ENCODE results near the gene CTNNA2.

Gene CTNNA2

DNA sequence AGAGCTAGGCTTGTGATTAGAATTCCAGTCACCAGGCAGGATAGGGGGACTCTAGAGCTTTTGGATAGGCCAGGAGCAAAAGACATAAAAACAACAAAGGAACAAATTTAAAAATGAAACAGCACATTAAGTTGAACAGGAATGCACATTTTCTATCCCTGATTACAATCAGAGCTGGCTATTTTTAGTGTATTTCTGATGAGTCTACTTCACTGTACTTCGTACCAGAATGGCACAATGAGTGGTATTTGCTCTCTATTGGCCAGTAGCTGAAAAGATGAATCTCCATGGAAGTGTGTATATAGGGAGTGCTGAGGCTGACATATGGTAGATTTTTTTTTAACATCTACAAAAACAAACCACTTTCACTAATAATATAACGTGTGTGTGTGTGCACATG lies 825.9 kb downstream of the CTNNA2 start:
- no peaks in the 10 kb centered on the region for H3K4me1 ChIP-seq (ENCODE audit: control insufficient read depth in 2 of 2, insufficient read depth in 2 of 2, low read length in 2 of 2)
- no peak overlapping the region for H3K27ac ChIP-seq (ENCODE audit: low read depth in 2 of 2, low read length in 2 of 2)
- no peaks in the 10 kb centered on the region for H3K27me3 ChIP-seq (ENCODE audit: control insufficient read depth in 2 of 2, insufficient read depth in 2 of 2, low read length in 2 of 2)
- no peaks in the 10 kb centered on the region for H3K9me3 ChIP-seq (ENCODE audit: control insufficient read depth in 2 of 2, low read length in 2 of 2)
- H3K4me3 ChIP-seq (ENCODE audit: low read length in 2 of 2), result no peak overlapping the region
- H3K9ac ChIP-seq (ENCODE audit: low read depth in 1 of 2, low read length in 2 of 2), result no peak overlapping the region
- H3K36me3 ChIP-seq (ENCODE audit: control insufficient read depth in 2 of 2, insufficient read depth in 2 of 2, low read length in 2 of 2), result no peaks in the 10 kb centered on the region

DNA sequence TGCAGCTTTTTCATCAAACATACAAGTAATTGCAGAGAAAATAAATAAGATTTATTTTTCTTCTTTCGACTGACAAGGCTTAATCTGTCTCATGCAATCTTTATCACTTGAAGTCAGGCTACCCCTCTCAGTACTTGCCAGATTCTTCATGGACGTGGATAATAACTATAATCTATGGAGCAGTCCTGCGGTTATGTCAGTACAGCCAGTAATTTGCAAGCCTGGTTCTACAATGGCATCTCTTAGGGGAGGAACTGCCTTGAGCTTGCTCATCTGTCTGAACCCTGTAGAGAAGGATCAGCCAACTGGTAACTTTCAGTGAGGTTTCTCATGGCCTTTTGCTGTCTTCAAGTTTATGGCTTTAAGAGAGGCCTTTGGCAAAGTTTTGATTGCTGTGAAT lies 827.2 kb downstream of the CTNNA2 start:
- Histone ChIP-seq H3K9me3 (ENCODE audit: control insufficient read depth in 2 of 2, low read length in 2 of 2) (no peaks in the 10 kb centered on the region), H3K9ac (ENCODE audit: low read depth in 1 of 2, low read length in 2 of 2) (no peak overlapping the region), H3K4me1 (ENCODE audit: control insufficient read depth in 2 of 2, insufficient read depth in 2 of 2, low read length in 2 of 2) (no peaks in the 10 kb centered on the region), H3K4me3 (ENCODE audit: low read length in 2 of 2) (no peak overlapping the region), H3K27ac (ENCODE audit: low read depth in 2 of 2, low read length in 2 of 2) (no peak overlapping the region), H3K27me3 (ENCODE audit: control insufficient read depth in 2 of 2, insufficient read depth in 2 of 2, low read length in 2 of 2) (no peaks in the 10 kb centered on the region), H3K36me3 (ENCODE audit: control insufficient read depth in 2 of 2, insufficient read depth in 2 of 2, low read length in 2 of 2) (no peaks in the 10 kb centered on the region)

DNA sequence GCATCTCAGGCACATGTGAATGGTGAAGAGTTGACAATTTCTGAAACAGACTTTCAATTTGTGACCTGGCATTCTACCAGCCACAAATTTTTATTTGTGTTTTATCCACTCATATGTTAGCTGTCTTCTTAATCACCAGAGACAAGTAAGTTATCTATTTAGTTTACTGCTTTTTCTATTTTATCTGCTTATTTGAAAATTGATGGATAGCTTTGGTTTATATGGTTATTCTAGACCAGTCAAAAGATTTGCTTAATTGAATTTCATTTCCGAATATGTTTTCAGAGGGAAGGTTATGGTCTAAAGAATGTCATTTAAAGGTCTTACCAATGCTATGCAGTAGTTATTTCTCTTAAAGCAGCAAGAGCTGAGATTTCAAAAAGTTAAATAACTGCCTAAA lies 835.2 kb downstream of the CTNNA2 start:
- H3K27ac ChIP-seq (ENCODE audit: low read depth in 2 of 2, low read length in 2 of 2), result no peak overlapping the region
- no peaks in the 10 kb centered on the region for H3K27me3 ChIP-seq (ENCODE audit: control insufficient read depth in 2 of 2, insufficient read depth in 2 of 2, low read length in 2 of 2)
- H3K36me3 ChIP-seq (ENCODE audit: control insufficient read depth in 2 of 2, insufficient read depth in 2 of 2, low read length in 2 of 2), result no peaks in the 10 kb centered on the region
- H3K9ac ChIP-seq (ENCODE audit: low read depth in 1 of 2, low read length in 2 of 2), result no peak overlapping the region
- H3K4me3 ChIP-seq (ENCODE audit: low read length in 2 of 2), result no peak overlapping the region
- H3K4me1 ChIP-seq (ENCODE audit: control insufficient read depth in 2 of 2, insufficient read depth in 2 of 2, low read length in 2 of 2), result no peaks in the 10 kb centered on the region
- H3K9me3 ChIP-seq (ENCODE audit: control insufficient read depth in 2 of 2, low read length in 2 of 2), result no peaks in the 10 kb centered on the region

DNA sequence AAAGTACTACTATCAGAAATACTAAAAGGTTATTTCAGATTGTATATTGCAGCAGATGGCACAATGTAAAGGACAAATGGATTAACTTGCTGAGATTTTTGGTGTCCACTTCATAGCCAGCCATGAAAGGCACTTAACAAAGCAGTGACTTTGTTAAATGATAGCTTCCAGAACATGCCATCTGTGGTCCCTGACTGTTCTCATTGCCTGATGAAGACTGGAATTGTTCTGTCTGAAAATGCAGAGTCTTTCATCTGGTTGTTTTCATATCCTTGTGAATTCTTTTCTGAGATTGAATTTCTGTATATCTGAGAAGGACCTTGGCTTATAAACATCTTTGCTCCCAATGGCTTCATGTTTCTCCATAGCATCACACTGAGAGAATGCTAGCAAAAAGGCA lies 836.1 kb downstream of the CTNNA2 start:
- no peaks in the 10 kb centered on the region for H3K9me3 ChIP-seq (ENCODE audit: control insufficient read depth in 2 of 2, low read length in 2 of 2)
- H3K4me3 ChIP-seq (ENCODE audit: low read length in 2 of 2), result no peak overlapping the region
- H3K27me3 ChIP-seq (ENCODE audit: control insufficient read depth in 2 of 2, insufficient read depth in 2 of 2, low read length in 2 of 2), result no peaks in the 10 kb centered on the region
- no peak overlapping the region for H3K9ac ChIP-seq (ENCODE audit: low read depth in 1 of 2, low read length in 2 of 2)
- no peaks in the 10 kb centered on the region for H3K36me3 ChIP-seq (ENCODE audit: control insufficient read depth in 2 of 2, insufficient read depth in 2 of 2, low read length in 2 of 2)
- no peaks in the 10 kb centered on the region for H3K4me1 ChIP-seq (ENCODE audit: control insufficient read depth in 2 of 2, insufficient read depth in 2 of 2, low read length in 2 of 2)
- H3K27ac ChIP-seq (ENCODE audit: low read depth in 2 of 2, low read length in 2 of 2), result no peak overlapping the region

DNA sequence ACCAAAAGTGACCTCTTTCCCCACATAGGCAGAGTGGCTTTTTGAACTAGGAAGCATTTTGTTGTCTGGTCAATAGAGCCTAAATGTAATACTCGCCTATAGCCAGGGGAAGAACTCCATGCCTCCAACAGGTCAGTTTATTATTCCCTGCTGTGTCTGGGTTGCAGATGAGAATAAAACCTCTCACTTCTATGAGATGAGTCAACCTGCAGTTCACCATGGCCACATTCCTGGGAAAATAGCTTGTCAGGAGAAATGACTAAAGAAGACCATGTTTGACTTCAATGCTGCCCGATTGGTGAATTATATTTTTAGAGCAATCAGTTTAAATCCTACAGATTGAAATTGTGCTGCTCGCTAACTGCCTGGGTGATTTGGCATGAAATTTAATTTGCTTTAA lies 838.4 kb downstream of the CTNNA2 start:
- H3K9me3 ChIP-seq (ENCODE audit: control insufficient read depth in 2 of 2, low read length in 2 of 2), result no peaks in the 10 kb centered on the region
- no peak overlapping the region for H3K9ac ChIP-seq (ENCODE audit: low read depth in 1 of 2, low read length in 2 of 2)
- H3K36me3 ChIP-seq (ENCODE audit: control insufficient read depth in 2 of 2, insufficient read depth in 2 of 2, low read length in 2 of 2), result no peaks in the 10 kb centered on the region
- no peaks in the 10 kb centered on the region for H3K27me3 ChIP-seq (ENCODE audit: control insufficient read depth in 2 of 2, insufficient read depth in 2 of 2, low read length in 2 of 2)
- no peak overlapping the region for H3K27ac ChIP-seq (ENCODE audit: low read depth in 2 of 2, low read length in 2 of 2)
- H3K4me3 ChIP-seq (ENCODE audit: low read length in 2 of 2), result no peak overlapping the region
- H3K4me1 ChIP-seq (ENCODE audit: control insufficient read depth in 2 of 2, insufficient read depth in 2 of 2, low read length in 2 of 2), result no peaks in the 10 kb centered on the region

DNA sequence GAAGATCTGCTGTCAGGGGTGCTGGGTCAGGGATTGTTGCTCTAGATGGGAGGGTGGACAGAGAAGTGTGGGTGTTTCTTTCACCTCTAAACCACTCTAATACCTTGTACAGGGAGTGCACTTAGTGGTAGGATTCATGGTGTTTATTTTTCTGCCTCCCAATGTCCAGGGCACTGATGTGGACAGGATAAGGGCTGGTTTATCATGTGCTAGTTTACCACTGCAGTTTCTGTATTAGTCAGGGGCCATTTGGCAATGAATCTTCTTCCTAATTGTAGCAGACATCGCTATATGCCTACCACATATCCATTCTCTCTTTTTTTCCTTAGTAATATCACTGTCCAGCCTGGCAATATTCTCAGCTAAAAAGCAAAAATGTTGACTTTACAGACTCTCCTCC lies 842.0 kb downstream of the CTNNA2 start:
- H3K9me3 ChIP-seq (ENCODE audit: control insufficient read depth in 2 of 2, low read length in 2 of 2), result no peaks in the 10 kb centered on the region
- no peak overlapping the region for H3K4me3 ChIP-seq (ENCODE audit: low read length in 2 of 2)
- H3K9ac ChIP-seq (ENCODE audit: low read depth in 1 of 2, low read length in 2 of 2), result no peak overlapping the region
- H3K27me3 ChIP-seq (ENCODE audit: control insufficient read depth in 2 of 2, insufficient read depth in 2 of 2, low read length in 2 of 2), result no peaks in the 10 kb centered on the region
- no peaks in the 10 kb centered on the region for H3K4me1 ChIP-seq (ENCODE audit: control insufficient read depth in 2 of 2, insufficient read depth in 2 of 2, low read length in 2 of 2)
- no peaks in the 10 kb centered on the region for H3K36me3 ChIP-seq (ENCODE audit: control insufficient read depth in 2 of 2, insufficient read depth in 2 of 2, low read length in 2 of 2)
- H3K27ac ChIP-seq (ENCODE audit: low read depth in 2 of 2, low read length in 2 of 2), result no peak overlapping the region

DNA sequence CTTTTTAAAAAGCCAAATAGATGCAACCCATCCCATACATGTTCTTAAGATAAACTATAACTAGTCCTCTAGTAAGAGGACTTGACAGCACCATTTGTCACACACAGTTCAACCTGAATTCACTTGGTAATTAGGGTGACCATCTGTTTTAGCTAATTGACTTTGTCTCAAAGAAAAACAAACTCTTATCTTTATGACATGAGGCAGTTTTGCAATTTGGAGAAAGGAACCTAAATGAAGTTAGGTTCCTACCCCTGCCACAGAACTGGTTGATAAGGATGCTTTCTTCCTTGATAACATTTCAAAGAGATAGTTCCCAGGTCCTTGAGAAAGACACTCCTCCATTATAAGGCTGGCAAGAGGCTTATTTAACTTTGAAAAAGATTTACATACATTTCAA lies 849.1 kb downstream of the CTNNA2 start:
- Histone ChIP-seq H3K27me3 (ENCODE audit: control insufficient read depth in 2 of 2, insufficient read depth in 2 of 2, low read length in 2 of 2) (no peaks in the 10 kb centered on the region), H3K9me3 (ENCODE audit: control insufficient read depth in 2 of 2, low read length in 2 of 2) (no peaks in the 10 kb centered on the region), H3K4me1 (ENCODE audit: control insufficient read depth in 2 of 2, insufficient read depth in 2 of 2, low read length in 2 of 2) (no peaks in the 10 kb centered on the region), H3K4me3 (ENCODE audit: low read length in 2 of 2) (no peak overlapping the region), H3K27ac (ENCODE audit: low read depth in 2 of 2, low read length in 2 of 2) (no peak overlapping the region), H3K9ac (ENCODE audit: low read depth in 1 of 2, low read length in 2 of 2) (no peak overlapping the region), H3K36me3 (ENCODE audit: control insufficient read depth in 2 of 2, insufficient read depth in 2 of 2, low read length in 2 of 2) (no peaks in the 10 kb centered on the region)

DNA sequence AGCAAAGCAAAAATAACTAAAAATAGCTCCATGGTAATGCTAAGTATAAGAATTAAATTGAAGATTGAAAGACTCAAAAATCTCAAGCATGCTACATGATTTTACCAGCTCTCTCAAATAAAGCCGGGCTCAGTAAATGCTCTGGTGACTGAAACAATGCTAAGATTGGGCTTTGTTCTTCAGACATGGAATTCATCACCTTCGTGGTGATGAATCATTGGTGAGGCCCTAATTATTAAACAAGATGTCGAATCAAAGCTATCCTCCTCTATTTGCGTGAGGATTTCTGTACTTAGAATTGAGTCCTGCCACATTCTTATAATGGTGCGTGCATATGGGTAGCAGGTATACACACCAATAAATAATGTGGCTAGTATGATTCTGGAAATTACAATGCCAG lies 850.5 kb downstream of the CTNNA2 start:
- Histone ChIP-seq H3K4me1 (ENCODE audit: control insufficient read depth in 2 of 2, insufficient read depth in 2 of 2, low read length in 2 of 2) (no peaks in the 10 kb centered on the region), H3K4me3 (ENCODE audit: low read length in 2 of 2) (no peak overlapping the region), H3K9ac (ENCODE audit: low read depth in 1 of 2, low read length in 2 of 2) (no peak overlapping the region), H3K27ac (ENCODE audit: low read depth in 2 of 2, low read length in 2 of 2) (no peak overlapping the region), H3K9me3 (ENCODE audit: control insufficient read depth in 2 of 2, low read length in 2 of 2) (no peaks in the 10 kb centered on the region), H3K36me3 (ENCODE audit: control insufficient read depth in 2 of 2, insufficient read depth in 2 of 2, low read length in 2 of 2) (no peaks in the 10 kb centered on the region), H3K27me3 (ENCODE audit: control insufficient read depth in 2 of 2, insufficient read depth in 2 of 2, low read length in 2 of 2) (no peaks in the 10 kb centered on the region)

- H3K36me3 ChIP-seq (ENCODE audit: control insufficient read depth in 2 of 2, insufficient read depth in 2 of 2, low read length in 2 of 2), result no peaks in the 10 kb centered on the region
- H3K4me3 ChIP-seq (ENCODE audit: low read length in 2 of 2), result no peak overlapping the region
- H3K27me3 ChIP-seq (ENCODE audit: control insufficient read depth in 2 of 2, insufficient read depth in 2 of 2, low read length in 2 of 2), result no peaks in the 10 kb centered on the region
- H3K9ac ChIP-seq (ENCODE audit: low read depth in 1 of 2, low read length in 2 of 2), result no peak overlapping the region
- no peaks in the 10 kb centered on the region for H3K9me3 ChIP-seq (ENCODE audit: control insufficient read depth in 2 of 2, low read length in 2 of 2)
- no peaks in the 10 kb centered on the region for H3K4me1 ChIP-seq (ENCODE audit: control insufficient read depth in 2 of 2, insufficient read depth in 2 of 2, low read length in 2 of 2)
- no peak overlapping the region for H3K27ac ChIP-seq (ENCODE audit: low read depth in 2 of 2, low read length in 2 of 2)
These were observed 851.0 kb downstream of the CTNNA2 start for GRCh38 chr2:80363791-80364349.

- H3K4me1 ChIP-seq (ENCODE audit: control insufficient read depth in 2 of 2, insufficient read depth in 2 of 2, low read length in 2 of 2), result no peaks in the 10 kb centered on the region
- H3K9ac ChIP-seq (ENCODE audit: low read depth in 1 of 2, low read length in 2 of 2), result no peak overlapping the region
- no peak overlapping the region for H3K27ac ChIP-seq (ENCODE audit: low read depth in 2 of 2, low read length in 2 of 2)
- H3K4me3 ChIP-seq (ENCODE audit: low read length in 2 of 2), result no peak overlapping the region
- H3K36me3 ChIP-seq (ENCODE audit: control insufficient read depth in 2 of 2, insufficient read depth in 2 of 2, low read length in 2 of 2), result no peaks in the 10 kb centered on the region
- no peaks in the 10 kb centered on the region for H3K9me3 ChIP-seq (ENCODE audit: control insufficient read depth in 2 of 2, low read length in 2 of 2)
- H3K27me3 ChIP-seq (ENCODE audit: control insufficient read depth in 2 of 2, insufficient read depth in 2 of 2, low read length in 2 of 2), result no peaks in the 10 kb centered on the region
These were observed 851.8 kb downstream of the CTNNA2 start for GRCh38 chr2:80364524-80365212.
